8988T (cell line): ENCODE measurements around the gene VTCN1.
"Not testable (repeated sequence)": the region's sequence is repeated elsewhere in the genome, so short reads cannot be mapped to it uniquely, and the experiment has no call there.

Experiments
- DNase-seq: peaks from one replicate; pipeline ENCODE4 v3.0.0; 2011

VTCN1 gene

GRCh38 chr1:117162816-117163215 is 47.9 kb downstream of the VTCN1 start:
- no peak for DNase-seq

- DNase-seq: no peak
Measured at GRCh38 chr1:117161887-117162286, 48.8 kb downstream of the VTCN1 start.

- not testable (repeated sequence) for DNase-seq
Measured at GRCh38 chr1:117151305-117151704, 59.4 kb downstream of the VTCN1 start.

- DNase-seq: no peak
Measured at GRCh38 chr1:117150316-117150715, 60.4 kb downstream of the VTCN1 start.

- DNase-seq: no peak
Measured at GRCh38 chr1:117147856-117148588, 62.7 kb downstream of the VTCN1 start.

GRCh38 chr1:117147341-117147831 is 63.3 kb downstream of the VTCN1 start:
- DNase-seq: no peak

GRCh38 chr1:117146575-117147340 is 64.0 kb downstream of the VTCN1 start:
- DNase-seq: no peak

- DNase-seq: no peak
Measured at GRCh38 chr1:117146072-117146471, 64.7 kb downstream of the VTCN1 start.

- no peak for DNase-seq
Measured at GRCh38 chr1:117143871-117144270, 66.9 kb downstream of the VTCN1 start.

GRCh38 chr1:117143172-117143571 is 67.6 kb downstream of the VTCN1 start:
- no peak for DNase-seq

GRCh38 chr1:117142200-117142599 is 68.5 kb downstream of the VTCN1 start:
- no peak for DNase-seq

- DNase-seq: no peak
Measured at GRCh38 chr1:117138561-117138960, 72.2 kb downstream of the VTCN1 start.

GRCh38 chr1:117138106-117138505 is 72.6 kb downstream of the VTCN1 start:
- no peak for DNase-seq

GRCh38 chr1:117137281-117137855 is 73.4 kb downstream of the VTCN1 start:
- no peak for DNase-seq

GRCh38 chr1:117136749-117137148 is 74.0 kb downstream of the VTCN1 start:
- no peak for DNase-seq

GRCh38 chr1:117135329-117135728 is 75.4 kb downstream of the VTCN1 start:
- no peak for DNase-seq

GRCh38 chr1:117130526-117130925 is 80.2 kb downstream of the VTCN1 start:
- DNase-seq: no peak

- DNase-seq: no peak
Measured at GRCh38 chr1:117128323-117129079, 82.2 kb downstream of the VTCN1 start.

GRCh38 chr1:117127795-117128194 is 82.9 kb downstream of the VTCN1 start:
- no peak for DNase-seq

GRCh38 chr1:117124661-117125060 is 86.1 kb downstream of the VTCN1 start:
- no peak for DNase-seq

- no peak for DNase-seq
Measured at GRCh38 chr1:117123274-117123673, 87.5 kb downstream of the VTCN1 start.

- DNase-seq: no peak
Measured at GRCh38 chr1:117122330-117123025, 88.2 kb downstream of the VTCN1 start.
